Colonic mucosa (tissue), 4 donors: ENCODE measurements around the gene ABCB11. TPM values are rescaled to one million over a fixed set of nuclear protein-coding genes. Genes with fewer than 3 reads are reported as not detected.

Experiments used
- DNase-seq: peaks from one replicate; pipeline ENCODE4 v3.0.0-alpha.2; 2020
- H3K27ac ChIP-seq: fragments of 200-600 bp; one replicate; pipeline ENCODE4 v1.8.0; 2021
- H3K27me3 ChIP-seq: fragments of 200-600 bp; one replicate; pipeline ENCODE4 v1.8.0; 2021
- H3K36me3 ChIP-seq: fragments of 200-600 bp; one replicate; pipeline ENCODE4 v1.8.0; 2021
- H3K4me1 ChIP-seq: fragments of 200-600 bp; one replicate; pipeline ENCODE4 v1.8.0; 2021; ENCODE audit warnings: mild to moderate bottlenecking
- H3K4me3 ChIP-seq: fragments of 200-600 bp; one replicate; pipeline ENCODE4 v1.8.0; 2021
- H3K9ac ChIP-seq, 2 donors: one replicate each; pipeline ENCODE4 v1.7.0; 2013; ENCODE audit warnings: control low read depth in 2 of 2, low read depth in 2 of 2, low read length in 2 of 2
- H3K9me3 ChIP-seq: fragments of 200-600 bp; one replicate; pipeline ENCODE4 v1.8.0; 2021
- intact Hi-C: fragments of 100-400 bp; cut with DNase I; formaldehyde crosslinking; loops from one replicate; pipeline ENCODE4 v1.14.1; 2022
- total RNA-seq, 2 donors: library from RNA; stranded (reverse); fragmentation: NEBNext Ultra II Directional in 1 of 2; extraction: Animal tissue kit (Norgen Biotek cat#: 25700) in 1 of 2; gene quantifications; one replicate each; pipeline ENCODE4 v1.2.1, GENCODE V29; 2021
- TF ChIP-seq, protein P1 (sequence below): fragments of 200-600 bp; IDR thresholded peaks from one replicate; pipeline ENCODE4 v1.8.0; 2022; ENCODE audit warnings: antibody characterized with exemption, mild to moderate bottlenecking
- donor health status: healthy.
- donor health status: DM: no; HTN: no; CAD: no.
- donor health status: DM: no; HTN: no; CAD: no.

The ABCB11 gene
- total RNA-seq, 2 donors from 2014 or later: 0.74 to 1.1 TPM

DNA sequence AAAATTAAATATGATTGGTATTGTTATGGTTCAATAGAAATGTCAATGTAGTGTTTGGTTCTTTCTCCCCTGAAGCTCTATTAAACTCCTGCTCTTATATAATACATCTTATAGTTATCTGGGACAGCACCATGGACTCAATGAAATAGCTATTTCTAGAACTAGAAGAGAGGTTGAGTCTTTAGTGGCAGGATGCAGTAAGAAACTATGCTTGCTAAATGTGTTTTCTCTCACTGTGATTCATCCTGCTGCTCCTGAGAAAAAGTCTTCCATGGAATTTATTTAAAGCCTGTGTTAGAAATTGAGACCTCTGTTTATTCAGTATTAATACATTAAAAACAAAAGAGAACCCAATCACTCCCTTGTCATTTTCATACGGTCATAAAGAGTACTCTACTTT, 68.5 kb downstream of the ABCB11 start:
- Histone ChIP-seq H3K9me3 (no peaks in the 10 kb centered on the region), H3K4me1 (no peaks in the 10 kb centered on the region), H3K9ac (no peak overlapping the region), H3K27me3 (no peaks in the 10 kb centered on the region), H3K27ac (no peak overlapping the region), H3K36me3 (no peaks in the 10 kb centered on the region), H3K4me3 (no peak overlapping the region)
- intact Hi-C loops: loop anchor here (10.0 kb wide), 1 partner anchor 142 kb away; no protein-coding TSS in a partner anchor
- TF ChIP-seq, protein P1, sequence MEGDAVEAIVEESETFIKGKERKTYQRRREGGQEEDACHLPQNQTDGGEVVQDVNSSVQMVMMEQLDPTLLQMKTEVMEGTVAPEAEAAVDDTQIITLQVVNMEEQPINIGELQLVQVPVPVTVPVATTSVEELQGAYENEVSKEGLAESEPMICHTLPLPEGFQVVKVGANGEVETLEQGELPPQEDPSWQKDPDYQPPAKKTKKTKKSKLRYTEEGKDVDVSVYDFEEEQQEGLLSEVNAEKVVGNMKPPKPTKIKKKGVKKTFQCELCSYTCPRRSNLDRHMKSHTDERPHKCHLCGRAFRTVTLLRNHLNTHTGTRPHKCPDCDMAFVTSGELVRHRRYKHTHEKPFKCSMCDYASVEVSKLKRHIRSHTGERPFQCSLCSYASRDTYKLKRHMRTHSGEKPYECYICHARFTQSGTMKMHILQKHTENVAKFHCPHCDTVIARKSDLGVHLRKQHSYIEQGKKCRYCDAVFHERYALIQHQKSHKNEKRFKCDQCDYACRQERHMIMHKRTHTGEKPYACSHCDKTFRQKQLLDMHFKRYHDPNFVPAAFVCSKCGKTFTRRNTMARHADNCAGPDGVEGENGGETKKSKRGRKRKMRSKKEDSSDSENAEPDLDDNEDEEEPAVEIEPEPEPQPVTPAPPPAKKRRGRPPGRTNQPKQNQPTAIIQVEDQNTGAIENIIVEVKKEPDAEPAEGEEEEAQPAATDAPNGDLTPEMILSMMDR: no peak
- DNase-seq: no peak

DNA sequence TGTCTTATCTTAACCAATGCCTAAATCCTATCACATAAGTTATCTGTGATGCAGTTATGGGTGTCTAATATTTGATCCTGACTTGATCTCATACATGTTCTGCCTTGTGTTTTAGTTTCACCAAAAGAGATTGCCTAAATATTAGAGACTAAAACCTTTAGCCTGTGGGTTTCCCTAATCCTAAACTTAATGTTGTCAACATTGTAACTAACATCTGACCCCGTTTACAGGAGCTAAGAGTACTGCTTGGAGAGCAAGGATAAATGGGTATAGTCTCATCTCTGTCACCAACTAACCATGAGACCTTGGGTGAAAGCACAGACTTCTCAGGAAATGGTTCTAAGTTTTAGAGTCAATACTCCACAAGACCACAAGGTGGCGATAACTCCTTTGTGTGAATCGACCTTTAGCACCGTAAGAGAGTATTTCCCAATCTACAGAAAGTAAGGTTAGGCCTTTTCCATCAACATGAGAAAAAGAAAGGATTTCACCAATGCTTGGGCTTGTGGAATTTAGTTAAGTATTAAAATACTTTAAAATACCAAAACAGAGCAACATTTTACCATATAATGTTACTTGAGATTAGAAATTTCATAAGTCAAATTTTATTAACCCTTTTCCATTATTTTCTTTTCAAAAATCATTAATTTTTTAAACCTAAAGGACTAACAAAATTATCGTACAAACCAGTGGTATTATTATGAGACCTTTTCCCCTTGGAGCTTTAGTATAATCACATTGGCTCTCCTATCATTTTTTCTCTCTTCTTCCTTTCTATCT, 69.5 kb downstream of the ABCB11 start:
- DNase-seq: peak; percentile 66
- intact Hi-C loops: loop anchor here (10.0 kb wide), 1 partner anchor 143 kb away; no protein-coding TSS in a partner anchor
- H3K27me3 ChIP-seq: no peaks in the 10 kb centered on the region
- no peak overlapping the region for H3K27ac ChIP-seq
- H3K4me3 ChIP-seq: no peak overlapping the region
- TF ChIP-seq, protein P1: peak; percentile 79
- no peaks in the 10 kb centered on the region for H3K9me3 ChIP-seq
- no peak overlapping the region for H3K9ac ChIP-seq
- H3K36me3 ChIP-seq: no peaks in the 10 kb centered on the region
- H3K4me1 ChIP-seq: no peaks in the 10 kb centered on the region

DNA sequence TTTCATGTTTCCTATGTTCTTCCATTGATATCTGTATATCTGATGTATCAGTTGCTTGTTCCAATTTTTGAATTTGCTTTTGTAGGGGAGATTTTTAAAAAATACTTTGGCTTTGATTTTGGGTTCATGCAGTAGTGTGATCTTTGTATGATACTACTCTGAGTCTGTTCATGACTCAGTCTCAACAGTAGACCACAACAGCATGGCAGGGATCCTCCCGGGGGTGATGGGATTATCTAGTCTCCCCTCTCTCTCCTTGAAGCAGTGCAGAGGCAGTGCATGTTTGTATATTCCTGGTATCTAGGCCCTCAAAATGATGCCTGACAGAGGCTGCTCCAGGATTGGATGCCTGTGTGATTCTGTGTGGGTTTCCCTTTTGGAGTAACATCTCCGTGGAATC, 74.7 kb downstream of the ABCB11 start:
- Histone ChIP-seq H3K4me3 (no peak overlapping the region), H3K4me1 (no peaks in the 10 kb centered on the region), H3K9ac (no peak overlapping the region), H3K27ac (no peak overlapping the region), H3K9me3 (no peaks in the 10 kb centered on the region), H3K27me3 (no peaks in the 10 kb centered on the region), H3K36me3 (no peaks in the 10 kb centered on the region)
- no peak for DNase-seq
- intact Hi-C loops: no loop called here
- TF ChIP-seq, protein P1: no peak

DNA sequence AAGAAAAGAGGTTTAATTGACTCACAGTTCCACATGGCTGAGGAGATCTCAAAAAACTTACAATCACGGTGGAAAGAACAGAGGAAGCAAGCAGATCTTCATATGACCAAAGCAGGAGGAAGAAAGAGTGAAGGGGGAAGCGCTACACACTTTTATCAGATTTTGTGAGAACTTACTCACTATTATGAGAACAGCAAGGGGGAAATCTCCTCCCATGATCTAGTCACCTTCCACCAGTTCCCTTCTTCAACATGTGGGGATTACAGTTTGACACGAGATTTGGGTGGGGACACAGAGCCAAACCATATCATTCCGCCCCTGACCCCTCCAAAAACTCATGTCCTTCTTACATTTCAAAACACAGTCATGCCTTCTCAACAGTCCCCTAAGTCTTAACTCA, 75.8 kb downstream of the ABCB11 start:
- H3K9ac ChIP-seq: no peak overlapping the region
- H3K27me3 ChIP-seq: no peaks in the 10 kb centered on the region
- no peaks in the 10 kb centered on the region for H3K36me3 ChIP-seq
- DNase-seq: no peak
- no peak overlapping the region for H3K4me3 ChIP-seq
- TF ChIP-seq, protein P1: no peak
- H3K27ac ChIP-seq: no peak overlapping the region
- H3K9me3 ChIP-seq: no peaks in the 10 kb centered on the region
- intact Hi-C loops: no loop called here
- no peaks in the 10 kb centered on the region for H3K4me1 ChIP-seq

DNA sequence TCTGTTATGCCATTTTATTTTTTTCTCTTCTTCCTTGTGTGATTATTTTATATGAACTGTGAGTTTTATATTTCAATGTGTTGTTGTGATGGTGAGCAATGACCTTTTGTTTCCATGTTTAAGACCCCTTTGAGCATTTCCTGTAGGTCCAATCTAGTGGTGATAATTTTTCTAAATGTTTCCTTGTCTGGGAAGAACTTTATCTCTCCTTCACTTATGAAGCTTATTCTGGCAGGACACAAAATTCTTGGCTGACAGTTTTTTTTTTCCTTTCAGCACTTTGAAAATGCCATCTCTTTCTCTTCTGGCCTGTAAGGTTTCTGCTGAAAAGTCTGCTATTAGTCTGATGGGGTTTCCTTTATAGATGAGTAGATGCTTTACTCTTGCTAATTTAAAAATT, 76.9 kb downstream of the ABCB11 start:
- no peak overlapping the region for H3K4me3 ChIP-seq
- intact Hi-C loops: loop anchor here (5.0 kb wide), 1 partner anchor 188 kb away; no protein-coding TSS in a partner anchor
- H3K4me1 ChIP-seq: no peaks in the 10 kb centered on the region
- TF ChIP-seq, protein P1: no peak
- no peaks in the 10 kb centered on the region for H3K27me3 ChIP-seq
- no peak overlapping the region for H3K27ac ChIP-seq
- no peaks in the 10 kb centered on the region for H3K9me3 ChIP-seq
- H3K9ac ChIP-seq: no peak overlapping the region
- no peak for DNase-seq
- H3K36me3 ChIP-seq: no peaks in the 10 kb centered on the region
